GM23338 (cell line): ENCODE data around the gene PML.

Source experiments
- CTCF ChIP-seq, 2 experiments: fragments of 200-600 bp in 1 of 2; sonication (generic) in 1 of 2; conservative IDR thresholded peaks; 2 replicates each; pipeline versions ENCODE4 v1.5.1 to v1.6.1; 2016 to 2017; ENCODE audit warnings: antibody characterized with exemption in 2 of 2, low read depth in 2 of 2, mild to moderate bottlenecking in 2 of 2, moderate library complexity in 1 of 2
- EZH2 ChIP-seq: fragments of 200-600 bp; sonication (generic); IDR thresholded peaks from one replicate; pipeline ENCODE4 v1.8.0; 2017; ENCODE audit warnings: antibody characterized with exemption, mild to moderate bottlenecking, low read depth; ENCODE audit not compliant: unreplicated experiment

- TF ChIP-seq CTCF (conservative IDR thresholded peaks at IDR 0.05; ENCODE audit: low read depth in 2 of 2) (no peak), EZH2 (no peak)
Observed at GRCh38 chr15:73997986-73998385, 3.5 kb downstream of the PML start.
